HEK293 (cell line): Measurements from ENCODE around the gene POLR3B.

Experiments used
- ATF2 ChIP-seq: fragments of 450-650 bp; formaldehyde crosslinking; IDR thresholded peaks from 2 replicates; pipeline ENCODE4 v1.5.1; 2016; ENCODE audit warnings: missing biosample characterization, missing genetic modification characterization, low read depth
- CTCF ChIP-seq: fragments of 450-650 bp; formaldehyde crosslinking; IDR thresholded peaks from 2 replicates; pipeline ENCODE4 v1.5.1; 2016; ENCODE audit warnings: missing biosample characterization, missing genetic modification characterization
- REPIN1 ChIP-seq: fragments of 450-650 bp; formaldehyde crosslinking; IDR thresholded peaks from 2 replicates; pipeline ENCODE4 v1.5.1; 2017; ENCODE audit warnings: missing biosample characterization, missing genetic modification characterization, low read depth
- SCRT1 ChIP-seq: fragments of 450-650 bp; formaldehyde crosslinking; IDR thresholded peaks from 2 replicates; pipeline ENCODE4 v1.5.1; 2016; ENCODE audit warnings: missing biosample characterization, missing genetic modification characterization, borderline replicate concordance
- ZNF221 ChIP-seq: fragments of 450-650 bp; formaldehyde crosslinking; IDR thresholded peaks from 2 replicates; pipeline ENCODE4 v1.5.1; 2017; ENCODE audit warnings: missing biosample characterization, missing genetic modification characterization, borderline replicate concordance
- ZNF530 ChIP-seq: fragments of 450-650 bp; formaldehyde crosslinking; IDR thresholded peaks from 2 replicates; pipeline ENCODE4 v1.5.1; 2016; ENCODE audit warnings: low read depth, missing biosample characterization, missing genetic modification characterization
- ZNF629 ChIP-seq: fragments of 450-650 bp; formaldehyde crosslinking; IDR thresholded peaks from 2 replicates; pipeline ENCODE4 v1.5.1; 2017; ENCODE audit warnings: missing biosample characterization, missing genetic modification characterization
- ZNF777 ChIP-seq: fragments of 450-650 bp; formaldehyde crosslinking; IDR thresholded peaks from 2 replicates; pipeline ENCODE4 v1.5.1; 2017; ENCODE audit warnings: missing biosample characterization, missing genetic modification characterization, borderline replicate concordance
- TF ChIP-seq, protein P1 (sequence below): fragments of 450-650 bp; formaldehyde crosslinking; IDR thresholded peaks from 2 replicates; pipeline ENCODE4 v1.5.1; 2016; ENCODE audit warnings: missing biosample characterization, missing genetic modification characterization

- TF ChIP-seq ZNF221 (tag by site-specific recombination) (no peak), CTCF (tag by site-specific recombination) (no peak), SCRT1 (tag by site-specific recombination) (no peak), ATF2 (no peak), ZNF530 (tag by site-specific recombination) (no peak), REPIN1 (tag by site-specific recombination) (no peak), ZNF777 (tag by site-specific recombination) (no peak), ZNF629 (tag by site-specific recombination) (no peak)
- TF ChIP-seq, protein P1, sequence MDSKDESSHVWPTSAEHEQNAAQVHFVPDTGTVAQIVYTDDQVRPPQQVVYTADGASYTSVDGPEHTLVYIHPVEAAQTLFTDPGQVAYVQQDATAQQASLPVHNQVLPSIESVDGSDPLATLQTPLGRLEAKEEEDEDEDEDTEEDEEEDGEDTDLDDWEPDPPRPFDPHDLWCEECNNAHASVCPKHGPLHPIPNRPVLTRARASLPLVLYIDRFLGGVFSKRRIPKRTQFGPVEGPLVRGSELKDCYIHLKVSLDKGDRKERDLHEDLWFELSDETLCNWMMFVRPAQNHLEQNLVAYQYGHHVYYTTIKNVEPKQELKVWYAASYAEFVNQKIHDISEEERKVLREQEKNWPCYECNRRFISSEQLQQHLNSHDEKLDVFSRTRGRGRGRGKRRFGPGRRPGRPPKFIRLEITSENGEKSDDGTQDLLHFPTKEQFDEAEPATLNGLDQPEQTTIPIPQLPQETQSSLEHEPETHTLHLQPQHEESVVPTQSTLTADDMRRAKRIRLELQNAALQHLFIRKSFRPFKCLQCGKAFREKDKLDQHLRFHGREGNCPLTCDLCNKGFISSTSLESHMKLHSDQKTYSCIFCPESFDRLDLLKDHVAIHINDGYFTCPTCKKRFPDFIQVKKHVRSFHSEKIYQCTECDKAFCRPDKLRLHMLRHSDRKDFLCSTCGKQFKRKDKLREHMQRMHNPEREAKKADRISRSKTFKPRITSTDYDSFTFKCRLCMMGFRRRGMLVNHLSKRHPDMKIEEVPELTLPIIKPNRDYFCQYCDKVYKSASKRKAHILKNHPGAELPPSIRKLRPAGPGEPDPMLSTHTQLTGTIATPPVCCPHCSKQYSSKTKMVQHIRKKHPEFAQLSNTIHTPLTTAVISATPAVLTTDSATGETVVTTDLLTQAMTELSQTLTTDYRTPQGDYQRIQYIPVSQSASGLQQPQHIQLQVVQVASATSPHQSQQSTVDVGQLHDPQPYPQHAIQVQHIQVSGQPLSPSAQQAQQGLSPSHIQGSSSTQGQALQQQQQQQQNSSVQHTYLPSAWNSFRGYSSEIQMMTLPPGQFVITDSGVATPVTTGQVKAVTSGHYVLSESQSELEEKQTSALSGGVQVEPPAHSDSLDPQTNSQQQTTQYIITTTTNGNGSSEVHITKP (tag by site-specific recombination), result no peak
Measured at GRCh38 chr12:106481246-106481645, 123.7 kb downstream of the POLR3B start.
